Fibroblast of lung (primary cell): ENCODE measurements around the gene RIOK1. TPM values are rescaled to one million over a fixed set of nuclear protein-coding genes. Genes with fewer than 3 reads are reported as not detected.
A peak's percentile ranks its signal among the peaks of the same experiment; 100 is the strongest.

Experiments
- DNase-seq, 2 donors: peaks; one replicate each; pipeline versions ENCODE4 v3.0.0 to v3.0.0-alpha.2; 2010; ENCODE audit warnings: low read depth in 2 of 2
- H2AFZ ChIP-seq: 2 replicates; pipeline ENCODE4 v1.5.1; 2012; ENCODE audit warnings: low read length, control low read depth, inconsistent platforms
- H3K27ac ChIP-seq: 2 replicates; pipeline ENCODE4 v1.5.1; 2011; ENCODE audit warnings: low read length, control low read depth; ENCODE audit not compliant: insufficient read depth
- H3K27me3 ChIP-seq: 2 replicates; pipeline ENCODE4 v1.5.1; 2011; ENCODE audit warnings: mild to moderate bottlenecking, low read length; ENCODE audit not compliant: control insufficient read depth, insufficient read depth
- H3K36me3 ChIP-seq: 2 replicates; pipeline ENCODE4 v1.5.1; 2011; ENCODE audit warnings: low read length; ENCODE audit not compliant: control insufficient read depth, insufficient read depth
- H3K4me1 ChIP-seq: 2 replicates; pipeline ENCODE4 v1.5.1; 2011; ENCODE audit warnings: low read length; ENCODE audit not compliant: control insufficient read depth, insufficient read depth; ENCODE audit errors: extremely low read depth
- H3K4me2 ChIP-seq: 2 replicates; pipeline ENCODE4 v1.5.1; 2011; ENCODE audit warnings: low read length, control low read depth; ENCODE audit not compliant: insufficient read depth; ENCODE audit errors: extremely low read depth
- H3K4me3 ChIP-seq, 4 experiments: fragments of 200-600 bp in 1 of 4; sonication (generic) in 1 of 4; replicated peaks in 1 of 4; 2 replicates each; pipeline ENCODE4 v1.5.1; 2011 to 2016; ENCODE audit warnings: low read length in 4 of 4, low read depth in 3 of 4, mild to moderate bottlenecking in 3 of 4, control low read depth in 2 of 4, inconsistent platforms in 1 of 4, mixed read lengths in 1 of 4; ENCODE audit not compliant: insufficient read depth in 1 of 4; ENCODE audit errors: control extremely low read depth in 1 of 4
- H3K79me2 ChIP-seq: 2 replicates; pipeline ENCODE4 v1.5.1; 2012; ENCODE audit warnings: mild to moderate bottlenecking, low read length, inconsistent platforms; ENCODE audit not compliant: control insufficient read depth, insufficient read depth
- H3K9ac ChIP-seq: 2 replicates; pipeline ENCODE4 v1.5.1; 2011; ENCODE audit warnings: mild to moderate bottlenecking, low read length, control low read depth; ENCODE audit not compliant: insufficient read depth
- H3K9me3 ChIP-seq: 2 replicates; pipeline ENCODE4 v1.5.1; 2012; ENCODE audit warnings: low read depth, low read length; ENCODE audit not compliant: control insufficient read depth, insufficient read depth
- H4K20me1 ChIP-seq: 2 replicates; pipeline ENCODE4 v1.5.1; 2011; ENCODE audit warnings: low read length; ENCODE audit not compliant: control insufficient read depth, insufficient read depth; ENCODE audit errors: extremely low read depth
- CTCF ChIP-seq, 2 donors: IDR thresholded peaks in 1 of 2; conservative IDR thresholded peaks in 1 of 2; 1 replicate in 1 of 2; 2 replicates in 1 of 2; pipeline ENCODE4 v1.5.1; 2011 to 2012; ENCODE audit warnings: low read length in 2 of 2, control low read depth in 1 of 2, inconsistent platforms in 1 of 2, low read depth in 1 of 2, mild to moderate bottlenecking in 1 of 2
- EZH2 ChIP-seq: IDR thresholded peaks from 2 replicates; pipeline ENCODE4 v1.5.1; 2012; ENCODE audit warnings: low read length, control low read depth, mild to moderate bottlenecking; ENCODE audit errors: missing control alignments
- polyA plus RNA-seq, 2 donors: library from polyadenylated mRNA; depleted of rRNA in 1 of 2; stranded (reverse) in 1 of 2; unstranded in 1 of 2; fragments of >200 nt; gene quantifications; 2 replicates each; pipeline ENCODE4 v1.2.1, GENCODE V29; 2011 to 2012; ENCODE audit warnings: missing spikeins in 1 of 2
- total RNA-seq: library from RNA; depleted of rRNA; stranded (reverse); fragments of >200 nt; gene quantifications from 2 replicates; pipeline ENCODE4 v1.2.1, GENCODE V29; 2014

Gene RIOK1
- total and polyA plus RNA-seq, 2 donors (not counting 1 experiment from before 2014, with no cell fraction given), result 11.9 to 28.7 TPM

- no peak overlapping the region for H3K27ac ChIP-seq
- no peak overlapping the region for H3K9ac ChIP-seq
- no peak overlapping the region for H3K4me3 ChIP-seq
- no peak overlapping the region for H3K4me2 ChIP-seq
- H3K27me3 ChIP-seq, result no peaks in the 10 kb centered on the region
- no peak for DNase-seq
- TF ChIP-seq CTCF (conservative IDR thresholded peaks at IDR 0.05 in 1 of 2, IDR thresholded peaks at IDR 0.05 in 1 of 2; ENCODE audit: low read depth in 1 of 2, low read length in 2 of 2) (no peak), EZH2 (no peak)
- H3K9me3 ChIP-seq, result no peaks in the 10 kb centered on the region
- H3K79me2 ChIP-seq, result no peaks in the 10 kb centered on the region
- H3K4me1 ChIP-seq, result no peaks in the 10 kb centered on the region
- H2AFZ ChIP-seq, result no peak overlapping the region
- no peaks in the 10 kb centered on the region for H3K36me3 ChIP-seq
- no peaks in the 10 kb centered on the region for H4K20me1 ChIP-seq
These were observed 51.6 kb downstream of the RIOK1 start for GRCh38 chr6:7441048-7441775.

DNA sequence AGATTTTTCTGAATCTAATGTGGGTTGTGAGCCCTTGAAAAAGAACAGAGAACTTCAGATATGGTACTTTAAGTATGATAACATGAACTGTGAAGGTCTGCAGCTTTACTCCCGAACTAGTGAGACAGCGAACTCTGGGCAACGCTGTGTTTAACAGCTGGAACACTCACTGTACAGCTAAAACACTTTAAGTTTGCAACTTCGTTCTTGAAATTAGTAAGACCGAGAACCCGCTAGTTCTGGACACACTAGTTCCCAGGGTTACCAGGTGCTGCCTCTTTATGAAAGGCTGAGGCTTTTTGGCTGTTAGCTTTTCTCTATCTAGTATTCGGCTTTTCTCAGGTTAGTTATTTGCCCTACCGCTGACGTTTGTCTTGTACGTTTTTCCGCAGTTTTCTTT lies 52.9 kb downstream of the RIOK1 start:
- Histone ChIP-seq H3K4me2 (no peak overlapping the region), H3K27ac (no peak overlapping the region), H3K9ac (no peak overlapping the region), H3K36me3 (no peaks in the 10 kb centered on the region), H3K4me3 (no peak overlapping the region), H4K20me1 (no peaks in the 10 kb centered on the region), H3K4me1 (no peaks in the 10 kb centered on the region), H3K79me2 (no peaks in the 10 kb centered on the region), H3K27me3 (no peaks in the 10 kb centered on the region), H3K9me3 (no peaks in the 10 kb centered on the region), H2AFZ (no peak overlapping the region)
- no peak for DNase-seq
- TF ChIP-seq EZH2 (no peak), CTCF (conservative IDR thresholded peaks at IDR 0.05 in 1 of 2, IDR thresholded peaks at IDR 0.05 in 1 of 2; ENCODE audit: low read depth in 1 of 2, low read length in 2 of 2) (no peak)

DNA sequence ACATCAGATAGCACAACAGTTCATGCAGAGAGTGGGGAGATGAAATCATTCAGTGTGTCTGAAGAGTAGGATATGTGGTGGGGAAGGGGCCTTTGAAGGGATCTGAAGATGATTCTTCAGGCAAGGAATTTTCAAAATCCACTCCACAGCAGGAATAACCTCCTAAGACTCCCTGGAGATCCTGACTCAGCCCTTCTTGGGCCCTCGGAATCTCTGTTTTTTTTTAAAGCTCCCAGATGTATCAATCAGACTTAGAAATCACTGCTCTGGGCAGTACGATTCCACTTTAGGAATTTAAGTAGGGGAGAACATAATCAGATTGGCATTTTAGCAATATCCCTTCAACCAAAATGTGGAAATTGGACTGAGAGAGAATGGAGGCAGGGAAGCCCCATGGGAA lies 55.5 kb downstream of the RIOK1 start:
- H3K36me3 ChIP-seq, result no peaks in the 10 kb centered on the region
- no peak overlapping the region for H2AFZ ChIP-seq
- no peak overlapping the region for H3K4me2 ChIP-seq
- H3K4me1 ChIP-seq, result no peaks in the 10 kb centered on the region
- no peak overlapping the region for H3K4me3 ChIP-seq
- no peaks in the 10 kb centered on the region for H3K27me3 ChIP-seq
- no peaks in the 10 kb centered on the region for H3K9me3 ChIP-seq
- peak in 1 of 2 donors; percentile 34 for DNase-seq
- H4K20me1 ChIP-seq, result no peaks in the 10 kb centered on the region
- TF ChIP-seq CTCF (conservative IDR thresholded peaks at IDR 0.05 in 1 of 2, IDR thresholded peaks at IDR 0.05 in 1 of 2; ENCODE audit: low read depth in 1 of 2, low read length in 2 of 2), result no peak
- TF ChIP-seq EZH2, result no peak
- H3K9ac ChIP-seq, result no peak overlapping the region
- H3K79me2 ChIP-seq, result no peaks in the 10 kb centered on the region
- no peak overlapping the region for H3K27ac ChIP-seq
